ENCODE measurements around the gene SULT1A3.
"Not testable (repeated sequence)": the region's sequence is repeated elsewhere in the genome, so short reads cannot be mapped to it uniquely, and the experiment has no call there.

DNA sequence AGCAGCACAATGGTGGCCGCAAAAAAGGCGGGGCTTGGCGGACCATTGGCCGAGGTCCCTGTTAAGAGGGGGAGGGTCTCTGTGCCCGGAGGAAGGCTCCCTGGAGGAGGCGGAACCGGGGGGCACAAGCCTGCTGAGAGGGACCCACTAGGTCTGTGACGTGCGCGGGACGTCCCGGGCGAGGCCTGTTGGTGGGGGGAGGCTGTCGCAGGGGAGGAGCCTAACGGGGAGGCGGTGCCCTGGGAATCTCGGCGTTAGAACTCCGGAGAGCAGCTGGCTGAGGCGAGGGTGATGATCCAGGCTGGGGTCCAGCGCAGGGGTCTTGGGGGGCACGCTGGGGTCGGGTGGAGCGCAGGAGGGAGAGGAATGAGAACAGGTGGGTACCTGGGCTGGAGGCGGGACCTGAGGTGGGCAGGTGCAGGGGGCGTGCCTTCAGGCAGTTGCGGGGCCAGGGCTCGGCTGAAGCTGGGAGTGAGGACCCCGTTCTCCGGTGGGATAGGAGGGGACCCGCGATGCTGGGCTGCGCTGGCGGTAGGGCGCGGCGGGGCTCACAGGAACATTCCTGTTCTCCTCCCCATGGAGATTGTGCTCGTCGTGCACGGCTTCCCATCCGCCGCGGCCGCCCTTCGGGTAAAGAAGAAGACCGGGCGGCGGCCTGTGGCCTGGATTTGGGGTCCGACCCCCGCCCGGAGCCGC lies 6.6 kb downstream of the SULT1A3 start:
- TF ChIP-seq, protein P1, sequence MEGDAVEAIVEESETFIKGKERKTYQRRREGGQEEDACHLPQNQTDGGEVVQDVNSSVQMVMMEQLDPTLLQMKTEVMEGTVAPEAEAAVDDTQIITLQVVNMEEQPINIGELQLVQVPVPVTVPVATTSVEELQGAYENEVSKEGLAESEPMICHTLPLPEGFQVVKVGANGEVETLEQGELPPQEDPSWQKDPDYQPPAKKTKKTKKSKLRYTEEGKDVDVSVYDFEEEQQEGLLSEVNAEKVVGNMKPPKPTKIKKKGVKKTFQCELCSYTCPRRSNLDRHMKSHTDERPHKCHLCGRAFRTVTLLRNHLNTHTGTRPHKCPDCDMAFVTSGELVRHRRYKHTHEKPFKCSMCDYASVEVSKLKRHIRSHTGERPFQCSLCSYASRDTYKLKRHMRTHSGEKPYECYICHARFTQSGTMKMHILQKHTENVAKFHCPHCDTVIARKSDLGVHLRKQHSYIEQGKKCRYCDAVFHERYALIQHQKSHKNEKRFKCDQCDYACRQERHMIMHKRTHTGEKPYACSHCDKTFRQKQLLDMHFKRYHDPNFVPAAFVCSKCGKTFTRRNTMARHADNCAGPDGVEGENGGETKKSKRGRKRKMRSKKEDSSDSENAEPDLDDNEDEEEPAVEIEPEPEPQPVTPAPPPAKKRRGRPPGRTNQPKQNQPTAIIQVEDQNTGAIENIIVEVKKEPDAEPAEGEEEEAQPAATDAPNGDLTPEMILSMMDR (IDR thresholded peaks at IDR 0.05; ENCODE audit: low read depth, low read length): not testable (repeated sequence)
- TF ChIP-seq POLR2A (IDR thresholded peaks at IDR 0.05; ENCODE audit: extremely low read depth, insufficient read length): not testable (repeated sequence)
- TF ChIP-seq, protein P2, sequence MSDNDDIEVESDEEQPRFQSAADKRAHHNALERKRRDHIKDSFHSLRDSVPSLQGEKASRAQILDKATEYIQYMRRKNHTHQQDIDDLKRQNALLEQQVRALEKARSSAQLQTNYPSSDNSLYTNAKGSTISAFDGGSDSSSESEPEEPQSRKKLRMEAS (IDR thresholded peaks at IDR 0.05; ENCODE audit: low read depth, low read length): not testable (repeated sequence)
